PC-3 (cell line): ENCODE results near the gene SEC31A.

Experiments used
- CTCF ChIP-seq: fragments of 300-600 bp; sonication (generic); conservative IDR thresholded peaks from 2 replicates; pipeline ENCODE4 v1.5.1; 2017; ENCODE audit warnings: antibody characterized with exemption, low read depth, mild to moderate bottlenecking, low read length
- EZH2 ChIP-seq: fragments of 300-600 bp; sonication (generic); IDR thresholded peaks from one replicate; pipeline ENCODE4 v1.6.1; 2017; ENCODE audit warnings: antibody characterized with exemption, mild to moderate bottlenecking, low read length; ENCODE audit not compliant: unreplicated experiment
- EZH2phosphoT487 ChIP-seq: fragments of 300-600 bp; sonication (generic); IDR thresholded peaks from 2 replicates; pipeline ENCODE4 v1.6.1; 2018; ENCODE audit warnings: mild to moderate bottlenecking, antibody characterized with exemption, low read length, borderline replicate concordance

DNA sequence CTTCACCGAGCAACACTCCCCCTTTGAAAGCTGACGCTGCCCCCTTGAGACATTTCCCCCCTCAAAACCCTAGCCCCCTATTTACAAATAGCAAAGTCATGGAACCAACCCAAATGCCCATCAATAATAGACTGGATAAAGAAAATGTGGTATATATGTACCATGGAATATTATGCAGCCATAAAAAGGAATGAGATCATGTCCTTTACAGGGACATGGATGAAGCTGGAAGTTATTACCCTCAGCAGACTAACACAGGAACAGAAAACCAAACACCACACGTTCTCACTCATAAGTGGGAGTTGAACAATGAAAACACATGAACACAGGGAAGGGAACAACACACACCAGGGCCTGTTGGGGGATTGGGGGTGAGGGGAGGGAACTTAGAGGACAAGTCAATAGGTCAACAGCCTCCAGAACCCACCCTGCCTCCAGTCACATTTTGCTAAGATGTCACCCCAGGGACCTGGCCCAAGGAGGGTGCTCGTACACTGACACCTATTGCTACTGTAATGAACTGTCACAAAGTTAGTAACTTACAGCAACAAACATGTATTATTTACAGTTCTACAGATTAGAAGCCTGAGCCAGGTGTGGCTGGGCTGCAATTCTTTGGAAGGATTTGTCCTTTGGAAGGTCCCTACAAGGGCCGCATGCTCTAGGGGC, 113.0 kb downstream of the SEC31A start:
- TF ChIP-seq EZH2: no peak
- TF ChIP-seq CTCF: no peak
- TF ChIP-seq EZH2phosphoT487: no peak
